ENCODE measurements around the gene PNPLA7. TPM values are rescaled to one million over a fixed set of nuclear protein-coding genes. Genes with fewer than 3 reads are reported as not detected.

The PNPLA7 gene
- total RNA-seq, 4 donors from 2014 or later = 12.2 to 97.0 (median 33.3) TPM

DNA sequence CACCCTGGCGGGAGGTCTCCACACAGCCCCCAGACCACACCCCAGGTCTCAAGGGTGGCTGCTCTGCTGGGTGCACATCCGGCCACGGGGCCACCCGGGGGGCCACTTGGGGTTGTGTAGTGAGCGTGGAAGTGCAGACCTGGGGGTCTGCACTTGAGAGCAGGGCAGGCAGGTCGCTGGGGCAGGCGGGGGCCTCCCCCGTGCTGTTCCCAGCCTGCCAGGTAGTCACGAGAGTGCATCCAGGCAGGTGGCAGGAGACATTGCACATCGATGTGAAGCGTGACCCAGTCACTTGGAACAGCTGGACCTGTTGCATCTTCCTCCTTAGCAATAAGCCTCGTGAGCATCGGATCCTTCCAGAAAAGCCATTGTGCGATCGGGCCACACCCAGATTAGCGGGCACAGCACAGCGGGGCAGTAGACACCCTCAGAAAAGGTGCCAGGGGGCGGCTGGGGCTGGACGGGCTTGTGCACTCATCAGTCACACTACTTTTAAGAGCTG is 104.2 kb downstream of the PNPLA7 start:
- H3K4me3 ChIP-seq = no peak overlapping the region
- peaks cover 14% of the 10 kb centered on the region for H3K36me3 ChIP-seq
- H3K9me3 ChIP-seq = no peaks in the 10 kb centered on the region
- TF ChIP-seq POLR2A (IDR thresholded peaks at IDR 0.05) = no peak
- TF ChIP-seq, protein P1, sequence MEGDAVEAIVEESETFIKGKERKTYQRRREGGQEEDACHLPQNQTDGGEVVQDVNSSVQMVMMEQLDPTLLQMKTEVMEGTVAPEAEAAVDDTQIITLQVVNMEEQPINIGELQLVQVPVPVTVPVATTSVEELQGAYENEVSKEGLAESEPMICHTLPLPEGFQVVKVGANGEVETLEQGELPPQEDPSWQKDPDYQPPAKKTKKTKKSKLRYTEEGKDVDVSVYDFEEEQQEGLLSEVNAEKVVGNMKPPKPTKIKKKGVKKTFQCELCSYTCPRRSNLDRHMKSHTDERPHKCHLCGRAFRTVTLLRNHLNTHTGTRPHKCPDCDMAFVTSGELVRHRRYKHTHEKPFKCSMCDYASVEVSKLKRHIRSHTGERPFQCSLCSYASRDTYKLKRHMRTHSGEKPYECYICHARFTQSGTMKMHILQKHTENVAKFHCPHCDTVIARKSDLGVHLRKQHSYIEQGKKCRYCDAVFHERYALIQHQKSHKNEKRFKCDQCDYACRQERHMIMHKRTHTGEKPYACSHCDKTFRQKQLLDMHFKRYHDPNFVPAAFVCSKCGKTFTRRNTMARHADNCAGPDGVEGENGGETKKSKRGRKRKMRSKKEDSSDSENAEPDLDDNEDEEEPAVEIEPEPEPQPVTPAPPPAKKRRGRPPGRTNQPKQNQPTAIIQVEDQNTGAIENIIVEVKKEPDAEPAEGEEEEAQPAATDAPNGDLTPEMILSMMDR (IDR thresholded peaks at IDR 0.05) = no peak
- TF ChIP-seq POLR2AphosphoS5 (IDR thresholded peaks at IDR 0.05) = peak in 1 of 3 donors; percentile 12
- H3K27ac ChIP-seq = no peak overlapping the region
- 44% methylated on average over 7 of the region's 19 CpGs for WGBS
- peaks cover 11% of the 10 kb centered on the region for H3K27me3 ChIP-seq
- DNase-seq (ENCODE audit: low spot score in 2 of 2) = peak in 1 of 2 donors; percentile 76
- peaks cover 34% of the 10 kb centered on the region for H3K4me1 ChIP-seq

DNA sequence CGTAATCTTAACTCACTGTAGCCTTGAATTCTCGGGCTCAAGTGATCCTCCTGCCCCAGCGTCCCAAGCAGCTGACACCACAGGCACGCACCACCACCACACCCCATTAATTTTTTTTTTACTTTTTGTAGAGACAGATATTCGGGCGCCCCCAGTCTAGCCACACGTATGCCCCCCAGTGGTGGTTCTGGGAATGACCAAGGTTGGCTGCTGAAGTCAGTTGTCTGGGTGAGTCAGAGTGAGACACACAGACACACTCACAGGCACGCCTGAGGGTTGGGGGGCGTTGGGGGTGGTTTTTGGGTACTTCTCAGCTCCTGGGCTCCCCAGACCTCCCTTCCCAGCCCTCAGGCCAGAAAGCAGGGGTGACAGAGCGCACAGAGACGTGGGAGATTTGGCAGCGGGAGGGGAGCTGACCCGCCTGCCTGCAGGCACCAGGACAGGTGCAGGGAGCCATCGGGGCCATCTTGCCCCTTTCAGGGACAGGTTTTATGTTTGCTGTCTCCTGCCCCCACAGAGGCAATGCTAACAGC is 104.9 kb downstream of the PNPLA7 start:
- no peak overlapping the region for H3K27ac ChIP-seq
- peaks cover 11% of the 10 kb centered on the region for H3K27me3 ChIP-seq
- DNase-seq (ENCODE audit: low spot score in 2 of 2) = peak in 1 of 2 donors; percentile 92
- H3K36me3 ChIP-seq = peaks cover 14% of the 10 kb centered on the region
- peaks cover 34% of the 10 kb centered on the region for H3K4me1 ChIP-seq
- H3K9me3 ChIP-seq = no peaks in the 10 kb centered on the region
- TF ChIP-seq POLR2A (IDR thresholded peaks at IDR 0.05) (no peak), POLR2AphosphoS5 (IDR thresholded peaks at IDR 0.05) (no peak), EP300 (IDR thresholded peaks at IDR 0.05) (no peak)
- TF ChIP-seq, protein P1 (IDR thresholded peaks at IDR 0.05) = peak; percentile 62 to 84
- WGBS = 12% methylated on average over 14 of the region's 14 CpGs
- H3K4me3 ChIP-seq = no peak overlapping the region

DNA sequence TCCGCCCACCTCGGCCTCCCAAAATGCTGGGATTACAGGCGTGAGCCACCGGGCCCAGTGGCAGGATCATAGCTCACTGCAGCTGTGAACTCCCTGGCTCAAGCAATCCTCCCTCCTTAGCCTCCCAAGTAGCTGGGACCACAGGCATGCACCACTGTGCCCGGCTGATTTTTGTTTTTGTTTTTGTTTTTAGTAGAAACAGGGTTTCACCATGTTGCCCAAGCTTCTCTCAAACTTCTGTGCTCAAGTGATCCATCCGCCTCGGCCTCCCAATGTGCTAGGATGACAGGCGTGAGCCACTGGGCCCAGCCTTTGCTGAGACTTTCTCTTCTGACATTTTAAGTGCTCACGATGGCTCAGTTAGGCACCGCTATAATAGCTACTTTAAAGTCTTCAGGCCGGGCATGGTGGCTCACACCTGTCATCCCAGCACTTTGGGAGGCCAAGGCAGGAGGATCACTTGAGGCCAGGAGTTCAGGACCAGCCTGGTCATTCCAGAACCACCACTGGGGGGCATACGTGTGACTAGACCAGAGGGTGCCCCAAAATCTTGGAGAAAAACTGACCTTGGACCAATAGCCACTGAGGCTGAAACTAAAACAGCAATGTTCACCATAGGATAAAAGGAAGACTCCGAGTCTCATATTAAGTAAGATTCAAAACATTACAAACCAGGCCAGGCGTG is 106.0 kb downstream of the PNPLA7 start:
- peaks cover 5% of the 10 kb centered on the region for H3K36me3 ChIP-seq
- H3K27ac ChIP-seq = no peak overlapping the region
- peaks cover 34% of the 10 kb centered on the region for H3K4me1 ChIP-seq
- DNase-seq (ENCODE audit: low spot score in 2 of 2) = peak in 1 of 2 donors; percentile 56
- 88% methylated on average over 14 of the region's 14 CpGs for WGBS
- H3K27me3 ChIP-seq = peaks cover 11% of the 10 kb centered on the region
- H3K4me3 ChIP-seq = no peak overlapping the region
- TF ChIP-seq POLR2AphosphoS5 (IDR thresholded peaks at IDR 0.05) (no peak), POLR2A (IDR thresholded peaks at IDR 0.05) (no peak), EP300 (IDR thresholded peaks at IDR 0.05) (no peak)
- TF ChIP-seq, protein P1 (IDR thresholded peaks at IDR 0.05) = no peak
- H3K9me3 ChIP-seq = no peaks in the 10 kb centered on the region

DNA sequence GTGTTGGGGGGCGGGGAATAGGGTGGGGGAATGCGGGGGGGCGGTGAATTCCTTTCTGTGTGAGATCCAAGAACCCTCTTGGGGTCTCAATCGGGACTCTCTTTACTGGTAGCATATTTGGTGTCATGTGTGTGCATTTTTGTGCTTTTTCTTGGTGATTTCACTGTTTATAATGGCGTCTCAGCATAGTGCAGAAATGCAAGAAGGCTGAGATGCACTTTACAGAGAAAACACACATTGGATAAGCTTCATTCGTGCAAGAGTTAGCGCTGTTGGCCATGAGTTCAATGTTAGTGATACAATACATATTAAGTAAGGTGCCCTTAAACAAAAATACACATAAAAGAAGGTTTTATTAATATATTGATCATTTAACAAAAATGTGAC is 108.3 kb downstream of the PNPLA7 start:
- Histone ChIP-seq H3K4me1 (peaks cover 35% of the 10 kb centered on the region), H3K4me3 (peak overlapping the region; percentile 51)
- DNase-seq (ENCODE audit: low spot score in 2 of 2) = no peak

More for the DNA sequence above, 108.3 kb downstream of the PNPLA7 start:
- no peaks in the 10 kb centered on the region for H3K9me3 ChIP-seq
- H3K27me3 ChIP-seq = peaks cover 28% of the 10 kb centered on the region
- no peak overlapping the region for H3K27ac ChIP-seq
- no peaks in the 10 kb centered on the region for H3K36me3 ChIP-seq
- TF ChIP-seq, protein P1 (IDR thresholded peaks at IDR 0.05) = no peak
- no peak for TF ChIP-seq POLR2AphosphoS5 (IDR thresholded peaks at IDR 0.05)
- no peak for TF ChIP-seq POLR2A (IDR thresholded peaks at IDR 0.05)
- WGBS = 19% methylated on average over 6 of the region's 7 CpGs

All from suprapubic skin (tissue), 4 donors.